Measurements from ENCODE around the gene MEF2C.
A peak's percentile ranks its signal among the peaks of the same experiment; 100 is the strongest.

MEF2C gene

GRCh38 chr5:88888291-88888690 is 5.3 kb upstream of the MEF2C start:
- DNase-seq, result no peak

GRCh38 chr5:88887342-88887741 is 4.4 kb upstream of the MEF2C start:
- no peak for DNase-seq

GRCh38 chr5:88886746-88887341 is 3.9 kb upstream of the MEF2C start:
- peak; percentile 76 for DNase-seq

- DNase-seq, result no peak
Observed at GRCh38 chr5:88886252-88886651, 3.3 kb upstream of the MEF2C start.

GRCh38 chr5:88885002-88885401 is 2.0 kb upstream of the MEF2C start:
- no peak for DNase-seq

GRCh38 chr5:88884608-88884877 is 1.6 kb upstream of the MEF2C start:
- DNase-seq, result no peak

- peak; percentile 72 for DNase-seq
Observed at GRCh38 chr5:88883836-88884607, 1.0 kb upstream of the MEF2C start.

GRCh38 chr5:88882276-88883038 is 527 bp downstream of the MEF2C start:
- no peak for DNase-seq

- peak; percentile 40 for DNase-seq
Observed at GRCh38 chr5:88881571-88881971, 1.4 kb downstream of the MEF2C start.

- no peak for DNase-seq
Observed at GRCh38 chr5:88880201-88880600, 2.8 kb downstream of the MEF2C start.

GRCh38 chr5:88879724-88880123 is 3.3 kb downstream of the MEF2C start:
- DNase-seq, result no peak

- DNase-seq, result peak; percentile 32
Observed at GRCh38 chr5:88878976-88879375, 4.0 kb downstream of the MEF2C start.

- peak; percentile 53 for DNase-seq
Observed at GRCh38 chr5:88877826-88878225, 5.2 kb downstream of the MEF2C start.

GRCh38 chr5:88876714-88877113 is 6.3 kb downstream of the MEF2C start:
- no peak for DNase-seq

GRCh38 chr5:88875341-88876234 is 7.4 kb downstream of the MEF2C start:
- no peak for DNase-seq

GRCh38 chr5:88873447-88873846 is 9.5 kb downstream of the MEF2C start:
- DNase-seq, result no peak

- DNase-seq, result no peak
Observed at GRCh38 chr5:88872971-88873370, 10.0 kb downstream of the MEF2C start.

GRCh38 chr5:88870285-88870684 is 12.7 kb downstream of the MEF2C start:
- DNase-seq, result no peak

- no peak for DNase-seq
Observed at GRCh38 chr5:88868468-88869068, 14.4 kb downstream of the MEF2C start.

GRCh38 chr5:88867638-88868037 is 15.3 kb downstream of the MEF2C start:
- no peak for DNase-seq

- no peak for DNase-seq
Observed at GRCh38 chr5:88863523-88863922, 19.5 kb downstream of the MEF2C start.

- peak; percentile 31 for DNase-seq
Observed at GRCh38 chr5:88862547-88863175, 20.3 kb downstream of the MEF2C start.
